Activated CD4-positive, alpha-beta T cell treated with anti-CD3 and anti-CD28 coated beads for 36 hours (primary cell): ENCODE data around the gene CAMK2B. TPM values are rescaled to one million over a fixed set of nuclear protein-coding genes. Genes with fewer than 3 reads are reported as not detected.

Source experiments
- total RNA-seq, 2 experiments: library from RNA; stranded (reverse); gene quantifications; one replicate each; pipeline ENCODE4 v1.2.3, GENCODE V29; 2021

CAMK2B gene
- total RNA-seq, 2 experiments from 2014 or later: 1.1 to 1.8 TPM

Other genes with a start within 250 kb of the CAMK2B start
- 10 to 100 TPM; 27.0 to 29.9 TPM for gene POLM, start 243.1 kb downstream of the CAMK2B start, total RNA-seq
- 10 to 100 TPM; 18.2 to 18.3 TPM for gene AEBP1, start 221.2 kb downstream of the CAMK2B start, total RNA-seq
- gene POLD2, start 202.0 kb downstream of the CAMK2B start, total RNA-seq: 100 to 1,000 TPM; 250 to 347 TPM
- gene MYL7, start 184.3 kb downstream of the CAMK2B start, total RNA-seq: not detected
- gene GCK, start 136.2 kb downstream of the CAMK2B start, total RNA-seq: 1 to 10 TPM in 1 of 2 experiments, under 1 TPM in 1; 0.53 to 1.3 TPM
- gene YKT6, start 124.6 kb downstream of the CAMK2B start, total RNA-seq: 10 to 100 TPM; 51.0 to 51.3 TPM
- gene NUDCD3, start 165.1 kb upstream of the CAMK2B start, total RNA-seq: 10 to 100 TPM; 70.3 to 77.6 TPM
- gene NPC1L1, start 215.7 kb upstream of the CAMK2B start, total RNA-seq: under 1 TPM in 1 of 2 experiments, not detected in 1; 0.04 TPM
- gene DDX56, start 248.3 kb upstream of the CAMK2B start, total RNA-seq: 100 to 1,000 TPM in 1 of 2 experiments, 10 to 100 TPM in 1; 98.5 to 104 TPM